OCI-M2 (cell line): ENCODE measurements around the gene ZNF275.
"Not testable (repeated sequence)": the region's sequence is repeated elsewhere in the genome, so short reads cannot be mapped to it uniquely, and the experiment has no call there.

Experiments used
- DNase-seq: peaks from one replicate; lab custom pipeline; 2025; ENCODE audit not compliant: unreplicated experiment; lab: John Stamatoyannopoulos, UW

The ZNF275 gene

GRCh38 chrX:153333821-153334653 is at the start of gene ZNF275:
ZNF275 (plus strand) TSS chrX:153334153; CDS start chrX:153336680, 2,527 bp downstream.
- no peak for DNase-seq

- not testable (repeated sequence) for DNase-seq
Observed at GRCh38 chrX:153285678-153286077, 48.3 kb upstream of the ZNF275 start.

GRCh38 chrX:153288807-153289206 is 45.1 kb upstream of the ZNF275 start:
- not testable (repeated sequence) for DNase-seq

DNA sequence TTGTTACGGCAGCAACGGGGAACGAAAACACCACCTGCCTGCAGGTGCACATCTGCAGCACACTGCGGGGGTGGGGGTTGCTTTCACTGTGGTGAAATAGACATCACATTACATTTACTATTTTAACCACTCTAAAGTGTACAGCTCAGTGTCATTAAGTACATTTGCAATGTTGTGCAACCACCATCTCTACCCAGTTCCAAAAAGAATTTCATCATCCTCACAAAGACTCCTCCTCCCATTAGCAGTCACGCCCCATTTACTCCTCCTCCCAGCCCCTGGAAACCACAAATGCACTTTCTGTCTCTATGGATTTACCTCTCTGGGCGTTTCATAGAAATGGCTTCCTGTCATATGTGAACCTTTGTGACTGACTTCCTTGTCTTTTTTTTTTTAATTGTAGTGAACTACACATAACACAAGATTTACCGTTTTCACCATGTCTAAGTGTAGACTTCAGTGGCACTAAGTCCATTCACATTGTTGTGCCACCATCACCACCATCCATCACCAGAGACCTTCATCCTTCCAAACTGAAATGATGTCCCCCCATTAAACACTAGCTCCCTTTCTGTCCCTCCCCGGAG is 40.4 kb upstream of the ZNF275 start:
- DNase-seq: not testable (repeated sequence)

- no peak for DNase-seq
Observed at GRCh38 chrX:153297376-153297775, 36.6 kb upstream of the ZNF275 start.

- no peak for DNase-seq
Observed at GRCh38 chrX:153299855-153300254, 34.1 kb upstream of the ZNF275 start.

DNA sequence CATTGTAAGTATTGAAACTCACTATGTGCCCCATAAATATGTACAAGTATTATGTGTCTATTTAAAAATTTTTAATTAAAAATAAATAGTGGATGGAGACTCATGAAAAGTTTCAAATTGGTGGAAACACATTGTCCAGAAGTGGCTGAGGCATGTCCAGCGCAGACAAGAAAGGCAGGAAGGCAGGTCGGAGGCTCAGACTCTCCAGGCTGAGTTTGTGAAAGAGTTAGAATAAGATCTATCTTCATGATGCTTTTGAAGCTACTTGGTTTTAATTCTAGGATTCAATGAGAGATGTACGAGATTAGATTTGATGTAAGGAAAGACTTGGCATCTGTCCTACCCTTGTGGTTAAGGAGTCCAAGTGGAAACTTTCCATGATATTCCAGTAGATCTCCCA is 32.2 kb upstream of the ZNF275 start:
- no peak for DNase-seq

DNA sequence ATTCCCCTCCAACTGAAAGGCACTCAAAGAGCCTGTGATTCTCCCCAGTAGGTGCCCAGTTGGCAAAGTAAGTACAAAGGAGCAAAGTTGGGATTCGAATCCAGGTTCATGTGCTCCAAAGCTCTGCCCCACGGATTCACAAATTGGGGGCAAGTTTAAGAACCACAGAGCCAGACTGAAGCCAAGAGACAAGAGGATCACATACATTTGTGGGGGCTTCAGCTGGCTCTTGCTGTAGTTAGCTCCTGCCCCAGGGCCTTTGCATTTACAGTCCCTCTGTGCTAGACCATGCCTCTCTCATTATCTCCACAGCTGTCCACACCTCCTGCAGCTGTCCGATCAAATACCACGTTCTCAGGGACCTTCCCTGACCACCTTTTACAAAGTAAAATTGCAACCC is 31.2 kb upstream of the ZNF275 start:
- no peak for DNase-seq

- DNase-seq: no peak
Observed at GRCh38 chrX:153303276-153304262, 30.4 kb upstream of the ZNF275 start.

- DNase-seq: no peak
Observed at GRCh38 chrX:153304988-153305736, 28.8 kb upstream of the ZNF275 start.

GRCh38 chrX:153305972-153306371 is 28.0 kb upstream of the ZNF275 start:
- DNase-seq: no peak

DNA sequence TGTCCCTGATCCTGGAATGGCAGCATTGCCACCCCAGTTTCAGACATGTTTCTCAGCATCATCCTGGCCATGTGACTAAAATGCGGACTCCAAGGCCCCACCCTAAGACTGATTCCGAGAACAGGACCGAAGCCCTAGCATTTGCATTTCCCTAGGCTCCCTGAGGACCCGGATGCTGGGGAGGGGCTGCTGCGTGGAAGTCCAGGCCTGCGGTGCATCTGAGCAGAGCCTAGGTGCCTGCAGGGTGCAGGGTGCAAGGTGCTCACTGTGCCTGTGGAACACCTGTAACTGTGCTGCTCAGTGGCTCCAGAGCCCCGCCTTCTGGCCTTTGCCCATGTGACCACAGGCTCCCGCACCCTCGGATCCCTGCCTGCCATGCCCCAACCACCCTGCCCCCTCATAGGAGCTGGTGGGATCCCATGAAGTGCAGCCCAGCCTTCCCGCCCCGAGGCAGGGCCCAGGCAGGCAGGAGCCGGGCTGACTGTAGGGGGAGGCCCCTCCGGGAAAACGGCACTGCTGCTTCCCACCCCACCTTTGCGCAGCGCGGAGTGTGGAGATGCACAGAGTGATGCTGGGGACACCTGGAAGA is 27.3 kb upstream of the ZNF275 start:
- no peak for DNase-seq

DNA sequence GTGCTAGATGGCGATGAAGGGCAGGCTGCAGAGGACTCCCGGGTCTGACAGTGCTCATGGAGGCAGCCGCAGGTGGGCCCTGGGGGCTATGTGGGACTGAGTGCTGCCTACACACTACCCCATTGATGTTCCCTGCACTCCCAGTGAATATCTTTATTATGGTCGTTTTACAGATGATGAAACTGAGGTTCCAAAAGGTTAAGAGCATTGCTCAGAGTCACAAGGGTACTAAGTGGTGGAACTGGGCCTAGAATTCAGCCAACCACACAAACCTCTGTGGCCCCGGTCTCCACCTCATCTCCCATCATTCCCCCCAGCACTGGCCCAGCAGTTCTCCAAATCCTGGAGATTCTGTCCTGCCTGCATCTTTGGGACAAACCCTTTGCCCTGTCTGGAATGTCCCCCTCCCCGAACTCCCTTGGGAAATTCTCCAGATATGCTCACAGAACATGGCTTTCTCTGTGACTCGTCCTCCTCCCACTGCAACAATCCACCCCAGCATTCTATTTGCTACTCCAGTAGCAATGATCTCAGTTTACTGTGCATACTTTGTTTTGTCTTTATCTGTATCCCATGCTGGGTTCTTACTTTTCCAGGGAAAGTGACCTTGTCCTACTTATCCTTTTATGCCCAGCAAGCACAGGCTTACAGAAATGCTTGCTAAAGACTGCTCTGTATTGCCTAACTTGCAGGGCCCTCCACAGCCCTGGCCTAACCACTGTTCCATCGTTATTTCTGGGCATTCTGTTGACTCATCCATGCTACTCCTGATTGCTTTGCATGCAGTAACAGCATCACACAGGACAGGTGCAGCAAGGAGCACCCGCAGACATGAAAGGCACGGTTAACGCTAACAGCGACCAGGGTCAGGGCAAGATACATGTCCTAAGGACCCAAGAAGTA is 26.4 kb upstream of the ZNF275 start:
- no peak for DNase-seq

DNA sequence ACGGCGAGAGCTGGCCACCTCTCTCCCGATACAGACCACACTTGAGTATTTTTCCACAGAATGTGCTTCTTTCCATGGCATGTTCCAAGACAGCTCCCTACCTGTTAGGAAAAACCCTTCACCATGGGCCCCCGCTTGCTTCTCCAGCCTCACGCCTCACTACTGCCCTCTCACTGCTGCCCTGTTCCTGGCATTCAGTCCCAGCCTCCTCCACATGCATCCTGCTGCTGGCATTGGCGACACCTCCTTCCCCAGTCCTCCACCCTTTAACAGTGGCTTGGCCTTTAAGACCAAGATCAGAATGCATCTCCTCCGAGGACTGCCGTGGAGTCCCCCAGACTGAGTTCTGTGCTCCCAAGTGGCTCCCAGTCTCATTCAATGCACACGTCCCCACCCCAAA is 23.1 kb upstream of the ZNF275 start:
- no peak for DNase-seq

GRCh38 chrX:153312041-153312440 is 21.9 kb upstream of the ZNF275 start:
- DNase-seq: no peak

GRCh38 chrX:153312842-153313241 is 21.1 kb upstream of the ZNF275 start:
- no peak for DNase-seq

GRCh38 chrX:153317306-153317705 is 16.6 kb upstream of the ZNF275 start:
- no peak for DNase-seq

DNA sequence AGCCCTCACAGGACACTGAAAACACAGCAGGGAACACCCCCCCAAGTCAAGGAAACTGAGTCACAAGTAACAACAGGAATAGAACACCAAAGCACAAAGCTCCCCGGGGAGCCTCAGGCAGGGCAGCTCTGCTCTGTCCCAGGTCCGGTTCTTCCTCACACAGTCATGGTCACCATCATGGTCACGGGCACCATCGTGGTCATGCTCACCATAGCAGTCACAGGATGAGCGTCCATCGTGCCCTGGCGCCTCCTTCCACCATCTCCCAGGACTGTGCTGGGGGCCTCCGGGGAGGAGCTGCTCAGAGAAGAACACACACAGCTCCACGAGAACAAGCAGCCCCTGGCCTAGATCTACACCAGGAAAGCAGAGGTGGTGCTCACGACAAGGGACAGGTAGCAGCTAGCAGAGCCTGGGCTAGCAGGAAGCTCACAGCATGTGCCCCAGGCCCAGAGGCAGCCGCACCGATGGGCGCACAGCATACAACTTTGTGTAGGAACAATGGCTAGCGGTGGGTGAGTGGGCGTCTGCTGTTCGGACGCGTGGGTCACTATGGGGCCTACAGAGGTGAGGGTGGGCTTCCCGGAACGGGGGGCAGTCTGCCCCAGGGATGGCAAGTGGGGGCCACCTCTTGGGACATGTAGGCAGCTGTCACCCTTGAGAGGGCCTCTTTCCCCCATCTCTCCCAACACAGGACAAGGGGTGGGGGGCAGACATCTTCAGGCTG is 15.8 kb upstream of the ZNF275 start:
- DNase-seq: no peak

GRCh38 chrX:153318811-153319210 is 15.1 kb upstream of the ZNF275 start:
- no peak for DNase-seq
